ENCODE data around the gene AZU1.

- TF ChIP-seq CTCF (conservative IDR thresholded peaks at IDR 0.05; ENCODE audit: low read length) (no peak), EZH2phosphoT487 (IDR thresholded peaks at IDR 0.05; ENCODE audit: borderline replicate concordance) (no peak)
Measured at GRCh38 chr19:821825-822503, 5.7 kb upstream of the AZU1 start, which contains the start of gene PLPPR3.

All from Loucy (cell line).